Endothelial cell of umbilical vein (primary cell): ENCODE data around the gene RALBP1. TPM values are rescaled to one million over a fixed set of nuclear protein-coding genes. Genes with fewer than 3 reads are reported as not detected.

Experiments
- BruUV-seq: library from RNA; stranded (reverse); fragments of 400-500 nt; replicated peaks from 2 replicates; lab custom pipeline; 2021; lab: Mats Ljungman, UMichigan
- CTCF ChIA-PET: fragments of 300-600, 350-600 bp; sonication (Branson Sonifier 250); formaldehyde crosslinking; loops from one replicate; lab custom pipeline; 2021; ENCODE audit warnings: antibody characterized with exemption, inconsistent platforms; lab: Charles Lee
- POLR2A ChIA-PET: fragments of 300-600, 350-600 bp; sonication (Branson Sonifier 250); formaldehyde crosslinking; loops from one replicate; lab custom pipeline; 2021; ENCODE audit warnings: antibody characterized with exemption, inconsistent platforms; lab: Charles Lee
- DNase-seq: peaks from one replicate; pipeline ENCODE4 v3.0.0-alpha.2; 2011; ENCODE audit warnings: low read depth, low spot score
- FAIRE-seq: peaks from 2 replicates; lab custom pipeline; 2011; peaks lifted over from hg19 to GRCh38; lab: Jason Lieb, UNC
- H2AFZ ChIP-seq: 2 replicates; pipeline ENCODE4 v1.6.0; 2012; ENCODE audit warnings: low read depth, low read length, control low read depth, inconsistent platforms
- H3K27ac ChIP-seq: 2 replicates; pipeline ENCODE4 v1.5.1; 2011; ENCODE audit warnings: low read depth, mild to moderate bottlenecking, control low read depth, low read length, moderate library complexity; ENCODE audit not compliant: insufficient read depth
- H3K27me3 ChIP-seq, 2 experiments: 2 replicates each; pipeline versions ENCODE4 v1.6.0 to v1.6.1; 2011; ENCODE audit warnings: low read length in 2 of 2, mixed read lengths in 1 of 2; ENCODE audit not compliant: control insufficient read depth in 2 of 2, insufficient read depth in 2 of 2
- H3K36me3 ChIP-seq, 2 experiments: 2 replicates in 1 of 2; 3 replicates in 1 of 2; pipeline ENCODE4 v1.5.1; 2011; ENCODE audit warnings: low read length in 2 of 2, mild to moderate bottlenecking in 1 of 2, moderate library complexity in 1 of 2; ENCODE audit not compliant: control insufficient read depth in 2 of 2, insufficient read depth in 2 of 2; ENCODE audit errors: extremely low read depth in 1 of 2
- H3K4me1 ChIP-seq: 3 replicates; pipeline ENCODE4 v1.5.1; 2011; ENCODE audit warnings: mild to moderate bottlenecking, low read length; ENCODE audit not compliant: control insufficient read depth, insufficient read depth; ENCODE audit errors: extremely low read depth
- H3K4me2 ChIP-seq: 2 replicates; pipeline ENCODE4 v1.6.1; 2011; ENCODE audit warnings: low read length, control low read depth, mixed read lengths; ENCODE audit not compliant: insufficient read depth
- H3K4me3 ChIP-seq, 3 experiments: fragments of 200-600 bp in 1 of 3; sonication (generic), shearing (Covaris generic) in 1 of 3; replicated peaks in 1 of 3; 2 replicates each; pipeline ENCODE4 v1.5.1; 2011 to 2016; ENCODE audit warnings: control low read depth in 3 of 3, low read length in 3 of 3, mild to moderate bottlenecking in 2 of 3, inconsistent platforms in 1 of 3, low read depth in 1 of 3, moderate library complexity in 1 of 3; ENCODE audit not compliant: insufficient read depth in 1 of 3
- H3K79me2 ChIP-seq: 2 replicates; pipeline ENCODE4 v1.6.0; 2012; ENCODE audit warnings: low read length, inconsistent platforms; ENCODE audit not compliant: control insufficient read depth, insufficient read depth
- H3K9ac ChIP-seq: replicated peaks from 2 replicates; pipeline ENCODE3; 2011; ENCODE audit warnings: low read length, control low read depth; ENCODE audit not compliant: insufficient read depth; ENCODE audit errors: extremely low read depth
- H3K9me1 ChIP-seq: replicated peaks from 3 replicates; pipeline ENCODE4 v1.6.0; 2011; ENCODE audit warnings: mild to moderate bottlenecking, low read length; ENCODE audit not compliant: control insufficient read depth, insufficient read depth; ENCODE audit errors: extremely low read depth
- H3K9me3 ChIP-seq: replicated peaks from 2 replicates; pipeline ENCODE4 v1.5.1; 2012; ENCODE audit warnings: low read length, inconsistent platforms; ENCODE audit not compliant: control insufficient read depth, insufficient read depth
- H4K20me1 ChIP-seq: replicated peaks from 2 replicates; pipeline ENCODE3; 2011; ENCODE audit warnings: mild to moderate bottlenecking, low read length; ENCODE audit not compliant: control insufficient read depth, insufficient read depth; ENCODE audit errors: extremely low read depth
- EZH2 ChIP-seq: IDR thresholded peaks from 2 replicates; pipeline ENCODE4 v1.6.1; 2012; ENCODE audit warnings: borderline replicate concordance, low read depth, mild to moderate bottlenecking, moderate library complexity, low read length, inconsistent platforms; ENCODE audit not compliant: severe bottlenecking
- FOS ChIP-seq: IDR thresholded peaks from 2 replicates; pipeline ENCODE4 v1.6.1; 2011; ENCODE audit warnings: mild to moderate bottlenecking, low read length, moderate library complexity, borderline replicate concordance; ENCODE audit not compliant: insufficient read depth
- GATA2 ChIP-seq: IDR thresholded peaks from 2 replicates; pipeline ENCODE4 v1.7.0; 2011; ENCODE audit warnings: low read depth, mild to moderate bottlenecking, moderate library complexity, mixed read lengths, low read length; ENCODE audit not compliant: insufficient read length, insufficient read depth
- JUN ChIP-seq: IDR thresholded peaks from 2 replicates; pipeline ENCODE4 v1.6.1; 2011; ENCODE audit warnings: borderline replicate concordance, low read depth; ENCODE audit not compliant: insufficient read length, insufficient read depth
- MYC ChIP-seq: IDR thresholded peaks from one replicate; pipeline ENCODE4 v1.6.1; 2011; ENCODE audit warnings: mild to moderate bottlenecking, low read depth, low read length
- POLR2A ChIP-seq: IDR thresholded peaks from 2 replicates; pipeline ENCODE4 v1.6.1; 2012; ENCODE audit warnings: low read depth, mild to moderate bottlenecking, control low read depth, low read length
- POLR2AphosphoS5 ChIP-seq: IDR thresholded peaks from 2 replicates; pipeline ENCODE4 v1.6.1; 2012; ENCODE audit warnings: low read depth, mild to moderate bottlenecking, control low read depth, low read length, moderate library complexity; ENCODE audit not compliant: insufficient read depth
- dilution Hi-C: fragments of 300-500 bp; cut with MboI; formaldehyde crosslinking; loops from one replicate; pipeline ENCODE4 v1.15.0; 2019; ENCODE audit warnings: low sequenced_read_pairs; ENCODE audit not compliant: extremely low pct_ligation_motif_present
- intact Hi-C: fragments of 100-400 bp; cut with micrococcal nuclease; formaldehyde crosslinking; loops from one replicate; pipeline ENCODE4 v1.10.0; 2022
- polyA plus RNA-seq, 4 experiments: library from polyadenylated mRNA; depleted of rRNA in 3 of 4; stranded (reverse) in 3 of 4; unstranded in 1 of 4; fragments of >200 nt; gene quantifications; 2 replicates each; pipeline versions ENCODE4 v1.2.1 to v1.2.3, GENCODE V29; 2011 to 2012; ENCODE audit warnings: missing spikeins in 1 of 4
- total RNA-seq: library from RNA; stranded (reverse); gene quantifications from 2 replicates; pipeline ENCODE4 v1.2.3, GENCODE V29; 2021
- TF ChIP-seq, protein P1 (sequence below), 2 donors: IDR thresholded peaks; 1 replicate in 1 of 2; 2 replicates in 1 of 2; pipeline ENCODE4 v1.5.1; 2011; ENCODE audit warnings: low read length in 2 of 2, mild to moderate bottlenecking in 2 of 2, moderate library complexity in 2 of 2, control low read depth in 1 of 2, inconsistent platforms in 1 of 2, low read depth in 1 of 2; ENCODE audit not compliant: insufficient read depth in 1 of 2; ENCODE audit errors: extremely low read depth in 1 of 2
- TF ChIP-seq, protein P2 (sequence below): IDR thresholded peaks from 2 replicates; pipeline ENCODE4 v1.6.1; 2011; ENCODE audit not compliant: insufficient read depth, insufficient read length

RALBP1 gene
- total and polyA plus RNA-seq, 2 donors (not counting 3 experiments of a cell fraction or from before 2014, with no cell fraction given) = 55.8 to 68.4 TPM

DNA sequence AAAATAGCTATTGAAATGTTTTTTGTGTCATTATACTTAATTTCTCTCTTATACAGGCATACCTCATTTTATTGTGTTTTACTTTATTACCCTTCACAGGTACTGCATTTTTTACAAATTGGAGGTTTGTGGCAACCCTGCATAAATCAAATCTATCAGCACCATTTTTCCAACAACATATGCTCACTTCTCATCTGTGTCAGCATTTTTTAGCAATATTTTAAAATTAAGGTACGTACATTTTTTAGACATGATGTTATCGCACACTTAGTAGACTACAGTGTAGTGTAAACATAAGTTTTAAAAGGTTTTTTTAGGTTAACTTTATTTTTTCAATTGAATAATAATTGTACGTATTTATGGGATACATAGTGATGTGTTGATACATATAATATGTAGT lies 30.8 kb upstream of the RALBP1 start:
- Histone ChIP-seq H2AFZ (no peak overlapping the region), H3K4me1 (no peaks in the 10 kb centered on the region), H3K9me1 (no peaks in the 10 kb centered on the region), H3K27me3 (peaks cover 0 to 4% of the 10 kb centered on the region in 2 experiments), H3K9me3 (no peaks in the 10 kb centered on the region), H3K9ac (no peak overlapping the region), H3K36me3 (no peaks in the 10 kb centered on the region), H3K4me3 (no peak overlapping the region), H3K79me2 (no peaks in the 10 kb centered on the region), H3K4me2 (no peak overlapping the region), H3K27ac (no peak overlapping the region), H4K20me1 (no peaks in the 10 kb centered on the region)
- dilution Hi-C loops = no loop called here
- no peak for TF ChIP-seq FOS
- TF ChIP-seq MYC = no peak
- no peak for TF ChIP-seq POLR2A
- TF ChIP-seq, protein P1, sequence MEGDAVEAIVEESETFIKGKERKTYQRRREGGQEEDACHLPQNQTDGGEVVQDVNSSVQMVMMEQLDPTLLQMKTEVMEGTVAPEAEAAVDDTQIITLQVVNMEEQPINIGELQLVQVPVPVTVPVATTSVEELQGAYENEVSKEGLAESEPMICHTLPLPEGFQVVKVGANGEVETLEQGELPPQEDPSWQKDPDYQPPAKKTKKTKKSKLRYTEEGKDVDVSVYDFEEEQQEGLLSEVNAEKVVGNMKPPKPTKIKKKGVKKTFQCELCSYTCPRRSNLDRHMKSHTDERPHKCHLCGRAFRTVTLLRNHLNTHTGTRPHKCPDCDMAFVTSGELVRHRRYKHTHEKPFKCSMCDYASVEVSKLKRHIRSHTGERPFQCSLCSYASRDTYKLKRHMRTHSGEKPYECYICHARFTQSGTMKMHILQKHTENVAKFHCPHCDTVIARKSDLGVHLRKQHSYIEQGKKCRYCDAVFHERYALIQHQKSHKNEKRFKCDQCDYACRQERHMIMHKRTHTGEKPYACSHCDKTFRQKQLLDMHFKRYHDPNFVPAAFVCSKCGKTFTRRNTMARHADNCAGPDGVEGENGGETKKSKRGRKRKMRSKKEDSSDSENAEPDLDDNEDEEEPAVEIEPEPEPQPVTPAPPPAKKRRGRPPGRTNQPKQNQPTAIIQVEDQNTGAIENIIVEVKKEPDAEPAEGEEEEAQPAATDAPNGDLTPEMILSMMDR (IDR thresholded peaks at IDR 0.05; ENCODE audit: extremely low read depth in 1 of 2, insufficient read depth in 1 of 2, low read depth in 1 of 2, low read length in 2 of 2) = no peak
- no peak for TF ChIP-seq POLR2AphosphoS5
- TF ChIP-seq, protein P2, sequence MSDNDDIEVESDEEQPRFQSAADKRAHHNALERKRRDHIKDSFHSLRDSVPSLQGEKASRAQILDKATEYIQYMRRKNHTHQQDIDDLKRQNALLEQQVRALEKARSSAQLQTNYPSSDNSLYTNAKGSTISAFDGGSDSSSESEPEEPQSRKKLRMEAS = no peak
- TF ChIP-seq EZH2 = no peak
- no peak for TF ChIP-seq GATA2
- no peak for TF ChIP-seq JUN
- no TSS peak for BruUV-seq
- ChIA-PET POLR2A (no interaction called here), CTCF (interaction anchor here (0.6 to 1.1 kb wide), 2 partner anchors 9 to 13 kb away, joined by 4 to 5 read pairs; no protein-coding TSS in a partner anchor)
- FAIRE-seq (no peak), DNase-seq (no peak)
- intact Hi-C loops = no loop called here
